Measurements from ENCODE around the gene KIF1A. TPM values are rescaled to one million over a fixed set of nuclear protein-coding genes. Genes with fewer than 3 reads are reported as not detected.

The KIF1A gene
- polyA plus RNA-seq, 1 donor from 2014 or later: 63.4 TPM

- Histone ChIP-seq H4K20me1 (ENCODE audit: insufficient read depth) (no peaks in the 10 kb centered on the region), H3K4me2 (ENCODE audit: low read length) (no peak overlapping the region), H3K9me2 (ENCODE audit: insufficient read depth, low read length) (no peaks in the 10 kb centered on the region), H2AFZ (ENCODE audit: low read depth, low read length) (no peak overlapping the region), H3K9ac (ENCODE audit: low read length) (no peak overlapping the region), H3K79me2 (replicated peaks; ENCODE audit: insufficient read depth, low read length) (no peaks in the 10 kb centered on the region), H3K27me3 (ENCODE audit: insufficient read depth, low read depth, low read length) (no peaks in the 10 kb centered on the region), H3F3A (ENCODE audit: insufficient read depth, low read length, poor library complexity, severe bottlenecking) (no peaks in the 10 kb centered on the region), H3K27ac (ENCODE audit: low read length) (no peak overlapping the region), H3K4me3 (ENCODE audit: low read length) (no peak overlapping the region), H3K9me3 (ENCODE audit: low read length) (no peaks in the 10 kb centered on the region), H3K36me3 (ENCODE audit: insufficient read depth, low read length) (no peaks in the 10 kb centered on the region)
- TF ChIP-seq TAF1 (IDR thresholded peaks at IDR 0.05; ENCODE audit: low read depth) (no peak), RAD21 (conservative IDR thresholded peaks at IDR 0.05) (no peak), SMC3 (conservative IDR thresholded peaks at IDR 0.05; ENCODE audit: poor library complexity) (no peak), EZH2 (IDR thresholded peaks at IDR 0.05; ENCODE audit: borderline replicate concordance, insufficient read depth, low read length, poor library complexity, severe bottlenecking) (no peak), CTCF (IDR thresholded peaks at IDR 0.05; ENCODE audit: poor library complexity, severe bottlenecking) (no peak)
These were observed 94.8 kb downstream of the KIF1A start for GRCh38 chr2:240725266-240725665.

GRCh38 chr2:240724431-240724830, 95.6 kb downstream of the KIF1A start:
- H4K20me1 ChIP-seq (ENCODE audit: insufficient read depth): no peaks in the 10 kb centered on the region
- H3K27me3 ChIP-seq (ENCODE audit: insufficient read depth, low read depth, low read length): no peaks in the 10 kb centered on the region
- no peak overlapping the region for H3K4me2 ChIP-seq (ENCODE audit: low read length)
- H3K9me3 ChIP-seq (ENCODE audit: low read length): no peaks in the 10 kb centered on the region
- H3F3A ChIP-seq (ENCODE audit: insufficient read depth, low read length, poor library complexity, severe bottlenecking): no peaks in the 10 kb centered on the region
- H3K9ac ChIP-seq (ENCODE audit: low read length): no peak overlapping the region
- H3K36me3 ChIP-seq (ENCODE audit: insufficient read depth, low read length): no peaks in the 10 kb centered on the region
- H2AFZ ChIP-seq (ENCODE audit: low read depth, low read length): no peak overlapping the region
- no peak overlapping the region for H3K27ac ChIP-seq (ENCODE audit: low read length)
- no peaks in the 10 kb centered on the region for H3K79me2 ChIP-seq (replicated peaks; ENCODE audit: insufficient read depth, low read length)
- TF ChIP-seq MXI1 (conservative IDR thresholded peaks at IDR 0.05; ENCODE audit: poor library complexity, severe bottlenecking) (no peak), CTCF (IDR thresholded peaks at IDR 0.05; ENCODE audit: poor library complexity, severe bottlenecking) (no peak), RAD21 (conservative IDR thresholded peaks at IDR 0.05) (no peak), REST (IDR thresholded peaks at IDR 0.05; ENCODE audit: borderline replicate concordance) (no peak), EZH2 (IDR thresholded peaks at IDR 0.05; ENCODE audit: borderline replicate concordance, insufficient read depth, low read length, poor library complexity, severe bottlenecking) (no peak), SMC3 (conservative IDR thresholded peaks at IDR 0.05; ENCODE audit: poor library complexity) (no peak), POLR2AphosphoS5 (IDR thresholded peaks at IDR 0.05) (no peak), TAF1 (IDR thresholded peaks at IDR 0.05; ENCODE audit: low read depth) (no peak), EP300 (conservative IDR thresholded peaks at IDR 0.05; ENCODE audit: poor library complexity, severe bottlenecking) (no peak)
- H3K9me2 ChIP-seq (ENCODE audit: insufficient read depth, low read length): no peaks in the 10 kb centered on the region
- no peak overlapping the region for H3K4me3 ChIP-seq (ENCODE audit: low read length)
